GM19043 (cell line): ENCODE measurements around the gene SEC22A.
A peak's percentile ranks its signal among the peaks of the same experiment; 100 is the strongest.

Experiments
- ATAC-seq: cut with Tn5 transposase; IDR thresholded peaks from one replicate; pipeline ENCODE4 v1.9.1; 2021; ENCODE audit warnings: low read depth; ENCODE audit not compliant: unreplicated experiment

Gene SEC22A

GRCh38 chr3:123201557-123202427 lies at the start of gene SEC22A:
Gene SEC22A, plus strand, starts transcription at chr3:123201943. Its CDS starts 7,275 bp downstream, at chr3:123209218.
- peak; percentile 93 for ATAC-seq

GRCh38 chr3:123152687-123153086 lies 49.1 kb upstream of the SEC22A start:
- no peak for ATAC-seq

- ATAC-seq, result no peak
Observed at GRCh38 chr3:123153125-123154019, 48.4 kb upstream of the SEC22A start.

- no peak for ATAC-seq
Observed at GRCh38 chr3:123154020-123154985, 47.4 kb upstream of the SEC22A start.

GRCh38 chr3:123155471-123156011 lies 46.2 kb upstream of the SEC22A start:
- ATAC-seq, result no peak

- no peak for ATAC-seq
Observed at GRCh38 chr3:123156276-123156995, 45.3 kb upstream of the SEC22A start.

- ATAC-seq, result no peak
Observed at GRCh38 chr3:123157209-123157597, 44.5 kb upstream of the SEC22A start.

- ATAC-seq, result no peak
Observed at GRCh38 chr3:123157598-123158287, 44.0 kb upstream of the SEC22A start.

- no peak for ATAC-seq
Observed at GRCh38 chr3:123158330-123158729, 43.4 kb upstream of the SEC22A start.

GRCh38 chr3:123158899-123159390 lies 42.8 kb upstream of the SEC22A start:
- no peak for ATAC-seq

- ATAC-seq, result no peak
Observed at GRCh38 chr3:123159926-123160635, 41.7 kb upstream of the SEC22A start.

GRCh38 chr3:123161167-123161566 lies 40.6 kb upstream of the SEC22A start:
- no peak for ATAC-seq

GRCh38 chr3:123163141-123163540 lies 38.6 kb upstream of the SEC22A start:
- ATAC-seq, result no peak

- ATAC-seq, result no peak
Observed at GRCh38 chr3:123165163-123165562, 36.6 kb upstream of the SEC22A start.

GRCh38 chr3:123167686-123168085 lies 34.1 kb upstream of the SEC22A start:
- no peak for ATAC-seq

GRCh38 chr3:123168122-123168521 lies 33.6 kb upstream of the SEC22A start:
- ATAC-seq, result no peak

GRCh38 chr3:123168605-123169004 lies 33.1 kb upstream of the SEC22A start:
- ATAC-seq, result no peak

- ATAC-seq, result no peak
Observed at GRCh38 chr3:123169492-123169929, 32.2 kb upstream of the SEC22A start.
